Renal cortical epithelial cell (primary cell): Measurements from ENCODE around the gene DCAF10. TPM values are rescaled to one million over a fixed set of nuclear protein-coding genes. Genes with fewer than 3 reads are reported as not detected.
A peak's percentile ranks its signal among the peaks of the same experiment; 100 is the strongest.
"Not testable (repeated sequence)": the region's sequence is repeated elsewhere in the genome, so short reads cannot be mapped to it uniquely, and the experiment has no call there.

Experiments
- DNase-seq: peaks from one replicate; pipeline ENCODE4 v3.0.0-alpha.2; 2011; ENCODE audit warnings: low read depth
- total RNA-seq: library from RNA; depleted of rRNA; stranded (reverse); fragments of >200 nt; gene quantifications from 2 replicates; pipeline ENCODE4 v1.2.3, GENCODE V29; 2014

DCAF10 gene
- total RNA-seq, 1 donor from 2014 or later, result 70.0 TPM

DNA sequence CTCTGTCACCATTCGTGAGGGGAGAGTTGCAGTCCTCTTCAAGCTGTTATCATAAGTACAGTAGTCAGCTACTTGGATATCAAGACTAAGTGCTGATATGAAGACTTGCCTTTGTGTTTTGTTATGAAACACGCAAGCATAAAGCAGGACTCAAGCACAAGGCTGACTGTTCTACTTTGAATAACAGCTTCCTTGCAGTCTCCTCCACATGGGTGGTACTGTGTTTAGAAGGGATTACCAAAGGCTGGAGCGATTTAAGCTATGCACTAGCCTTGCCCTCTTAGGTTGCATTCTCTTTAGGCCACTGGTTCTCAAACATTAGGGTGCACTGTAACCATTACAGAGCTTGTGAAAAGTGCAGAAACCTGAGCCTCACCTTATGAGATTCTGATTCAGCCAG, 61.9 kb downstream of the DCAF10 start:
- no peak for DNase-seq

DNA sequence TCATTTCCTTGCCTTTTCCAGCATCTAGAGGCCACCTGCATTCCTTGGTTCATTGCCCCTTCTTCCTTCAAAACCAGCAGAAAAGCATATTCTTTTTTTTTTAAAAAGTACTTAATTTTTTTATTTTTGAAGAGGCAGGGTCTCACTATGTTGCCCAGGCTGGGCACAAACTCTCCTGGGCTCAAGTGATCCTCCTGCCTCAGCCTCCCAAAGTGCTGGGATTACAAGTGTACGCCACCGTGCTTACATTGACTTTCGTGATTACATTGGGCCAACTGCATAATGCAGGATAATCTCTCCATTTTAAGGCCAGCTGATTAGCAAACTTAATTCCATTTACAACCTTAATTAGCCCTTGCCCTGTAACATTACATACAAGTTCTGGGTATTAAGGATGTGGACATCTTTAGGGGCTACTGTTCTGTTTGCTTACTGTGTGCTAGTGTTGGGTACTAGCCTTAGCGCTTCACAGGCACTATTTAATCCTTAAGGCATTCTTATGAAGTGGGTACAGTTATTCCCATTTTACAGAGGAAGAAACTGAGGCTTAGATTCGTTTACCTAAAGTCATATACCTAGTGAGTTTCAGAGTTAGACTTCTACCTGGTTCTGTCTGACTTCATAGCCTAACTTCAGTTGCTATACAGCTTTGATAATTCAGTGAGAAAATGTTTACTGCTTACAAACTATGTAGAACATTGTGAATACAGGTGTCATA, 69.6 kb downstream of the DCAF10 start:
- DNase-seq, result no peak

DNA sequence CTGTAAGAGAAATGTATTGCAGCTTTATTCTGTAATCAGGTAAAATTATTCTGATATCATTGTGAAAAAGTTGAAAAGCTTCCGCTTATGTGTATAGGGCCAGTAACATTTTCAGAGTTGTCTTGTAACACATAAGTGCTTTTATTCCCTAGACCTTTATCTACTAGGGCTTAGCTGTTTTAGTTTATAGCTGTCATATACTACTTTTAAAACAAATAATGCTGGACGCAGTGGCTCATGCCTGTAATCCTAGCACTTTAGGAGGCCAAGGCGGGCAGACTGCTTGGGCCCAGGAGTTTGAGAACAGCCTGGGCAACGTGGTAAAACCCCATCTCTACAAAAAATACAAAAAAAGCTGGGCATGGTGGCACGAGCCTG, 70.2 kb downstream of the DCAF10 start:
- no peak for DNase-seq

DNA sequence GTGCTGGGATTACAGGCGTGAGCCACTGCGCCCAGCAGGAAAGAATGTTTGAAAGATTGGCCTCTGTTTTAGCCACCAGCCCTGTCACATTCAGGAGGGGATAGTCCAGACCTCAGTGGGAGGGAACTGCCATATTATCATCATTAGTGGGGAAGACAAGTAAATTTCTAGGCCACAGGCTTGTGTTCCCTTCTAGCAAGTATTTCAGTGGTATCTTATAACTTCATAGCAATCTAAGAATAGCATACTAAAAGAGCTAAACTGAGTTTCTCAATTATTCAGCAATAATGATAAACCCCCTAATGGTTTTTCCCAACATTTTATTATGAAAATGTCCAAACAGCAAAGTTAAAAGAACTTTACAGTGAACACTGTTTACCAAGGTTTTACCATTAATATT, 73.4 kb downstream of the DCAF10 start:
- DNase-seq, result no peak

DNA sequence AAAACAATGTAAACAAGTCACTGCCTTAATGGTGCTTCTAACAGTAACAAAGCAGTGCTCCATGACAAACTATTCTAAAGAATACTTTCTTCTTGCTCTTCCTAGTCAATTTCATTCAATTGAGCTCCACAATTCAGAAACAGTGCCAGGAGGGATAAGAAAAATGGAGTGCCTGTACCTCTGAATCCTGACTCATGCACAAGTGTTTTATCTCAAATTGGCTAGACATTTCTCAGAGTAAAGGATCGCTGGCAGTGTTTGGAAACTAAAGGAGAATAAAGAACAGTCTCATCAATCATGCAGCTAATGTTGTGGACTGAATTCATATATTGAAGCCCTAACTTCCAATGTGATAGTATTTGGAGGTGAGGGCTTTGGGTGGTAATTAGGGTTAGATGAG, 75.8 kb downstream of the DCAF10 start:
- DNase-seq, result no peak

DNA sequence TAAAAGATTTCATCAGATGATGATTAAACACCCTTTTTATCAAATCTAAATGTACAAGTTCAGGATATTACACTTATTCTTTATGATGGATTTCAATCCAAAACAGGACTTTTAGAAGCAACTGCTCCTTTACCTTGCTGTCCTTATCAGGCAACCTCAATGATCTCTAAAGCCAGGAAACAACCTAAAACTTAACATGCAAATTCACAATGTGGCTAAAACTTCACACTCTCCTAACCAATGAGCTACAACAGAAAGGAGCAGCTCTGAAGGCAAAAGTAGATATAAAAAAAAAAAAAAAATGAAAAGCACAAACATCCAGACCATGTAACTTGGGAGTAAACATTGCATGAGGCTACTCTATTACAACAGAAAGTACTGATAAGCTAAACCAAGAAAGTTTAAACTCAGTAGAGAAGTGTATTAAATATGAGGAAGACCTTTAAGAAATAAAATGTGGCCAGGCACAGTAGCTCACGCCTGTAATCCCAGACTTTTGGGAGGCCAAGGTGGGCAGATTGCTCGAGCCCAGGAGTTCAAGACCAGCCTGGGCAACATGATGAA, 80.4 kb downstream of the DCAF10 start:
- no peak for DNase-seq

DNA sequence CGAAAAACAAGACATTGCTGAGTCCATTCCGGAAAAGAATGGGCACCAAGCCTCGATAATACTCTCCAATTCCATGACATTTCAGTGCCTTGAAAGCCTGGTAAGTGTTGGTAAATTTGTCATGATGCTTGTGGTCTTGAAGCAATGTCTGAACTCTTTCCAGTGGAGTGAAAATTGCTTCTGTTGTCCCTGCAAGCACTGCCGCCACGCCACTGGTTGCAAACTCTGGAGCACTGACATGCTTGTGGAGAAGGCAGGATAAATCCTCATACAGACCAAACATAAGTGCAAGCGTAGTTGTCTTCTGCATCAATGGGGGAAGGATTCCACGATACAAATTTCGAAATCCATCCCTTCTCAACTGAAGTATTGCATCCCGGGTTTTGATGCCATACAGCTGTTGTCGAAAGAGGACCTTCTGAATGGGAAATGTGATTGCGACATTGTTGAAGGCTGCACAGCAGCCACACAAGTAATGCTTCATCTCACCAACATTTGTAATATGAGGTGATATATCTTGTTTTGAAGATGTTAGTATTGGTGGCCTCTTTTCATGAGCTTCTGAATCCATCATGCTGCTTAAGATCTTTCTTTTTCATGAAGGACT, 87.5 kb downstream of the DCAF10 start:
- not testable (repeated sequence) for DNase-seq

DNA sequence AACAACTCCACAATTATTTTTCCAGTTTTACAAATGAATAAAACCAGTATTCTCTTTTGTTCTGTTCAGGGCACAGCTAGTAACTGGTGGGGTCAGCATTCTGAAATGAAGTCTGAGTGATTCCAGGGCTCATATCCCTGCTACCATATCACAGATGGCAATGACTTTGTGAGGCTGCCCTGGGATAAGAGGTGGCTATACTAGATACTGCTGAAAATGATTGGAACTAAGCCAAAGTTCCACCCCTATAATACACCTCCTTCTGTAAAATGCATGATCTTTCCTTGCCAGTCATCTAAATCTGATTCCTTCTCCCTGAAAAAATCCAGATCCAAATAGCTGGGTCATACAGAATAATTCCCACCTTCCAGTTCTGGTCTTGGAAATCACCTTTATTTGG, 88.9 kb downstream of the DCAF10 start:
- no peak for DNase-seq

DNA sequence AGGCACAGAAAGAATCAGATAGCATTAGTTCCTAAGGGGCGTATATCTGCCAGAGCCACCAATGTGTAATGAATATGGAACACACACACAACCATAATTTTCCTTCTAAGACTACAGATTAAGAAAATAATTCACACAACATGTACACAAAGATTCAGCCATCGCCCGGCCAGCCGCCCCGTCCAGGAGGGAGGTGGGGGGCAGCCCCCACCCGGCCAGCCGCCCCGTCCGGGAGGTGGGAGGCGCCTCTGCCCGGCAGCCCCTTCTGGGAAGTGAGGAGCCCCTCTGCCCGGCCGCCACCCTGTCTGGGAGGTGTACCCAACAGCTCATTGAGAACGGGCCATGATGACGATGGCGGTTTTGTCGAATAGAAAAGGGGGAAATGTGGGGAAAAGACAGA, 90.4 kb downstream of the DCAF10 start:
- not testable (repeated sequence) for DNase-seq

DNA sequence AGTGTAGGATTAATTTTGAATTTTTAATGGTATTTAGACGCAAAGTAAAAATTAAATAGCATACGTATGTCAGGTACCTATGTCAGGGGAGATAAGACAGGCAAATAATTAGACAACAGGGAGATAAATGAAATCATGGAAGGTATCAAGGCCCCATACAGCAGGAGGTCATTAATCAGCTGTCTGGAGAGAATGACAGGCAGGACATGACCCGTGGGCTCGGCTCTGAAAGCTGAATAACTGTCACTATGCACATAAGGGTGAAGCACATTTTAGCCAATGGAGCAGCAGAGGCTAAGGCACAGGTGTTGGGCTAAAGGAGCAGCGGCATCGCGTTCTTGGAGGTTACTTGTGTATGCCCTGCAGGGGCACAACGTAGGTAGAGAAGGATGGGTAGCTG, 91.5 kb downstream of the DCAF10 start:
- no peak for DNase-seq

DNA sequence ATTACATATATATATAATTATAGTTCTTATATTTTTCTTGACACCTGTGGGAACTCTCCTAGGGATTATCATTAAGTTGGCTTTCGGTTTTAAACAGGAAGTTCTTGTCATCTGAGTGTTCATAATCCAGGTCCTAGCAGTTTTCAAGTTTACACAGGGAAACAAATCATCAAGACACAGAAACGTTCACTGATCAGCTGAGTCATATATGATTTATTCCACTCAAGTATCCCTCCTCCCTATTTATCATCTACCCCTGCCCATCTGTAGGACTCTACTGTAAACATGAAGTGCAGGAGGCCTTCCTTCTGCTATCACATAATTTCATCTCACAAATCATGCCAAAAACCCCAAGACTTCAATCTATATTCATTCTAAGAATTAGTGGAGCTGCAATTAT, 97.1 kb downstream of the DCAF10 start:
- DNase-seq, result no peak

DNA sequence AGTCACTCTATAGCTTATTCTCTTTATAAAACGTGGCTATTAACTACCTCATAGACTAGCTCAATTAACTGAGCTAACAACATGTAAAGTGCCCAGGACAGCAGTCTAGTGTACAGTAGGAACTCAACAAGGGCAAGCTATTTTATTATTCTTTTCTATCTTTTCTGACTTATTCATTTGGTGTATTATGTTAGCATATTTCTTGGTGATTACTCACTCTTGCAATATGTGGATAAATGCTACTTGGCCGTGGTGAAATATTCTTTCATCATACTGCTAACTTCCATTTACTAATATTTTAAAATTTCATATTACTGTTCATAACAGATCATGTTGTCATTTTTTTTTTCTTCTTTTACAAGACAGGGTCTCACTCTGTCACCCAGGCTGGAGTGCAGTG, 98.4 kb downstream of the DCAF10 start:
- DNase-seq, result no peak

DNA sequence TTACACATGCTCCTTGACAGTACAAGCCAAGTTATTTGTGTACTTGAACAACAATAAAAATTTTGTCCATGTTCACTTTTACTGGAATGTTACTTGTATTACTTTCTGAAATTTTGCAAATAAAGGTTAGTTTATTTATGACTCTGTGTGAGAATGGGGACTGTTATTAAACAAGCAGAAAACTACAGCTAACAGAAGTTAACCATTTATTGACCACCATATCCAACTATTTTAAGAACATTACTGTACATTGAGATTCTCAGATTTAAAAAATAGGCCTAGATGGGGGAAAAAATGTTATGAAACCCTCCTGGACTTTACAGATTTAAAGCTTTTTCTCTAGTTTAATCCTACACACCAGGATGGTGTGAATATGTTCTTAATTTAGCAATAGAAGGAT, 101.5 kb downstream of the DCAF10 start:
- no peak for DNase-seq

DNA sequence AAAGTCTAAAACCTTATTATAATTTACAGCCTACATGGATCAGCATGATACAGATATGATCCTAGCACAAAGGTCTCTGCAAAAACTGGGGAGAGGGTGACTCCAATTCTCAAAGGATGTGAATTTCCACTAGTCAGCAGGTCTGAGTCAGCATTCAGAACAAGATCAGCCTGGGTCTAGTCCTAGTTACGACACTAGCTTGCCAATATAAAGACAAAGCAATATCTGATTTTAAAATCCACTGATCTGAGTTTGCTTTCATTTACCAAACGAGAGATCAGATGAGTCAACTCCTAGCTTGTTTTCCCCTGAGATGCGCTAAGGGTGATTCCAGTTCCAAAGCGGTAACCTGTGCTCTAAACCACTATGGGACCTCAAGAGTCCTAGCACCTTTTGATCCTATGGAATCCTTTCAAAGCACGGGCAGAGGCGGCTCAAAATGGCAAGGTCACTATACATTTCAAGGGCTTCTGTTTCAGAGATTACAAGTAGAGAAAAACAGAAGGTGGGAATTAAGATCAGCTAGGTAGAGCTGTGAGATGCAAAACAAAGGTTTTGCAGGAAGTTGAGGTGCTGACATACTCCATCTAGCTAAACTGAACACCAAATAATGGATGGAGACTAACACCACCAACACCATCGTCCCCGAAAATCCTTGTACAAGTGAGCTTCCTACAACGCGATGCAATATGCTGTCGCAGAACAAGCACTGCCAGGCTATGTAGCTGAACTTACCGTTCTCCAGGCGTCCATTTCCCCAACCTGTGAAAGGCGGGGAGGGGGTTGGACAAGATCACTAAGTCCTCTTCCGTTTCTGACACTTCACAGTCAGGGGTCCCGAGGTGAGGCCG, 102.4 kb downstream of the DCAF10 start:
- DNase-seq, result peak; percentile 57

DNA sequence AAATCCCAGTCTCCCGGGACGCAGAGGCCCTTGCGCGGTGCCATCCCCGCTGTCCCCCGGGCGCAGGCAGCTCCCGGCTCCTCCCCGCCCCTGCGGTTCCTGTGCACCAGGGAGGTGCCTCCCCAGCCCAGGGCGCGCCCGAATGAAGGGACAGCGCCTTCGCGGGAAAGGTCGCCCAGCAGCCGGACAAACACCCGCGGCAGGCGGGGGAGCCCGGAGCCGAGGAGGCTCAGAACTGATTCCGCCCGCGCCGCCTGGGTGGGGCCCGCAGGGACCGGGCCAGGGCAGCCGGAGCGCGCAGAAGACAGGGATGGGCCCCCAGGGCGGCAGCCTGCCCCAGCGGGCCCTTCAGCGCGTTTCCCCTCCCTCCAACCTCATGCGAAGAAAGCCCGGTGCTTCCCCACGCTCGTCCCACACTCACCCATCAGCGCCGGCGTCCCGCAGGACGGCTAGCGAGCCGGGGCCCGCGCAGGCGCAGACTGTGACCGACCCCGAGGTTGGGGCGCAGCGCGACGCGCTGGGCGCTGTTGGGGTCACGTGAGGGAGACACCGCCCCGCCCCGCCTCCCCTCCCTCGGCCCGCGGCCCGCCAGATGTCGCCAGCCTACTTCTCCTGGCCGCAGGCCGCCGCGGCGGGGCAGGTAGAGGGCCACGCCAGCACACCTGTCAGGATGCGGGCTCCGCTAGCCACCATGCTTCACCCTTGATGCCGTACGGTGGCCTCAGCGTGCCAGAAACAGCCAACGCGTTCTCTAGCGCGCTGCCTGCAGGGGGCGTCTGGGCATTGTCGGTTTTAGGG, 103.2 kb downstream of the DCAF10 start, which contains the start of gene SLC25A51:
TSS of gene SLC25A51 (minus strand) at position 481 of the 798 bp plus-strand sequence. CDS start 15,577 bp downstream, outside the sequence.
- peak; percentile 70 for DNase-seq

DNA sequence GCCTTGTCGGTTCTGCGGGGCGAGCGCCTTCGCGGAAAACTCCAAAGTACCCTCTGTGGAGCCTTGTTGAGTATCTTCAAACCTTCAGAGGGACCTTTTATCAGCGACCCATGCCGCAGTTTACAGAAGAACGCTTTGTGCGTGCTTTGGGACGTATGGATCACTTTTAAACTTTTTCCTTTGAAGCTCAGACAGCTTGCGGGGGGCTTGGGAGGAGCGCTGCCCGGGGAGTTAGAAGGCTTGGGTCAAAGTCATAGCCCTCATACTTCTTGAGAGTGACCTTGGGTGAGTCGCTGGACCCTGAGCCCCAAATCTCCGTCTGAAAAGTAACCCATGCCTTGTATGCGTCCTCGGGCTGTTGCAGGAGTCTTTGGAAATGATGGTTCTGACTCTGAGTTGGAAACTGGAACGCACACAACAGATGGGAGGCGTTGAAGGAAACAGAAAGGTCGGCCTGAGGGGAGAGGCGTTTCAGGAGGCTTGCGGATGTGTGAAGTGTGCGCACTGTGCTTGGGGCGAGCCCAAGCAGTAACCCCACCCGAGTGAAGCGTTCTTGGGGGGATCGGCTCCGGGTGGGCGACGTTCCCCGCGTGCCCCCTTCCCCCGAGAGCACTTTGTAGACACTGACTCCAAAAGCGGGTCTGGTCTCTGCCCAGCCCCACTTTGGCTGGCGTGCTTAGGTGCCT, 104.0 kb downstream of the DCAF10 start:
- no peak for DNase-seq

DNA sequence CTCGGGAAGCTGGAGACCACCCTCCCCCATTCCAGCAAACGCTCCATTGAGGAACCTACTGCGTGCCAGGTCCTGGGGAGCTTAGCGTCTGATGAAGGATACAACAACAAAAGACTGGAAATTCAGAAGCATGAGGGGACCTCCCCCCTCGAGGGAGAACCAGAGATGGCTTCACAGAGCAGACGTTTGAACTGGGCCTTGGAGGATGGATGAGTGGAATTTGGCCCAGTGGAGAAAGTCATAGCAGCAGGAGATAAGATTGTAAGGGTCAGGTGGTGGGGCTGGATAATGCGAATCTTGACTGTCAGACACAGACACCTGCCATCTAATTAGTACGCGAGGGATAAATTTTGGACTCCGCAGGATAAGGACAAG, 104.5 kb downstream of the DCAF10 start:
- DNase-seq, result no peak

DNA sequence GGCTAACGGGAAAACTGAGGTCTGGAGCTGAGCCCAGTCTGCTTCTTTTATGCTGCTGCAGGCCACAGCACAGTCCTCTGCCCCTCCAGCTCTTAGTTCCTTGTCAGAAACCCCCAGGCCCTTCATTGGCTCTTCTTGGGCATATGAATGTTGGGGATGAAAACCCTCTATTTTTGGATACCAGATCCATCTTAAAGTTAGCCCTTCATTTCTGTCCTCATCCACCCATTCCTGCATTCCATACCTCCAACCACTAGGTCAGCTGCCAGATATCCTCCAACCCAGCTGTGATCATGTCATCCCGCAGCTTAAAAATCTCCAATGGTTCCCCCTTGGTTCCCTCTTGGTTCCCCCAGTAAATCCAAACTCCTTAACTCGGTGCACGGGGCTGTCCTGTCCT, 105.2 kb downstream of the DCAF10 start:
- DNase-seq, result no peak

DNA sequence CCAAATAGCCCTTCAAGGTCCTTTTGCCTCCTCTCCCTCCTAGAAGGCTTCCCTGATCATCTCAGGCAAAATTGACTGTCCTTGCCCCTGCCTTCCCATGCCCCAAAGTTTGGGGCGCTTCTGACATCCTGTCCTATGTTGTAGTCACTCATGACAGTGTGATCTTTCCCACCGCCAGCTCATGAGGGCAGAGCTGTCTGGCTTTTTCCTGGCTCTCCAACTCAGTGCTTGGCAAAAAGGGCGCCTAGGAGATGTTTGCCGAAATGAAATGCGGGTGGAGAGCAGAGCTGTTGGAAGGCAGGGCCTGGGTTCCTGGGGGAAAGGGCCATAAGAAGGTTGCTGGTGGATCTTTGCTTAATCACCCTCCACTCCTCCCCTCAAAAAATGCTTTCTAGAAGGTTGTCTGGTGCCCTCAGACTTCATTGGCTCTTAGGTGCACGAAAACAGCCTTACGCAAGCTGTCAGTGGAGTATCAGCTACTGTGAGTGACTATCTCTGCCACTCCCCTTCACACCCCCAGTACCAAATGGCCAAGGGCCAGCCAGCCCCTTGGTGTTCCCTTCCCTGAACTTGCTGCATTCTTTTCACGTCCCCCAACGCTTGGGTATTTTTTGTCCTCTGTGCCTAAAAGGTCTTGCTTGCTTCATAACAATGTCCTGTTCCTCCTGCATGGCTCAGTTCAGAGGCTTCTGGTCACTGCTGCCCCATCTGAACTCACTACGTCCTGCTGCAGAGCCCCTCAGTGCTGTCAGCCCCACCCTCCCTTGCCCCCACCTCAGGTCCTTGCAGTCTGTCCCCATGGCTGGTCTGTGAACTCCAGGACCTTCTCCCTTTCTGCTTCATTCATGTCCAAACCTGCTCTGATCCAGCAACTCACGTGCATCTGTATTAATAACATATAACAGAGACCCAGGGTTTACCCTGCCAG, 106.0 kb downstream of the DCAF10 start:
- DNase-seq, result no peak

DNA sequence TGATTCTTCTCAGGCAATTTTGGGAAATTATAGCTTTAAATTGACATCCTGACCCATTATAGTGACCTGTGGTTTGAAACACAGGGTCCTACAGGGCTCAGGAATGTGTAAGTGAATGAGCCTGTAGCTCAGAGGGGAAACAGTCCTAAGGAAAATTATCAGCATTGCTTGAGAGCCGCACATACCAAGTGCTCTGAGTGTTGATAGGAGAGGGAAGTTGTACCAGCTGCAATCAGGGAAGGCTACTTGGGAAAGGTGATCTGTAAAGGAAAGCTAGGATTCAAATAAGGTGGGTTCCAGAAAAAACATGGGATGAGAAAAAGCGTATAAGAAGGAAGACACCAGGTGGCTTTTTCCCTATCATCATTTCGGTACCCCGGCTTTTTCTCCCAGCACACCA, 107.7 kb downstream of the DCAF10 start:
- DNase-seq, result no peak
